ENCODE measurements around the gene ARMC12. TPM values are rescaled to one million over a fixed set of nuclear protein-coding genes. Genes with fewer than 3 reads are reported as not detected.
"Not testable (repeated sequence)": the region's sequence is repeated elsewhere in the genome, so short reads cannot be mapped to it uniquely, and the experiment has no call there.

The ARMC12 gene
- total RNA-seq, 1 experiment from 2014 or later, result 0.24 TPM

GRCh38 chr6:35734319-35734718, 2.5 kb upstream of the ARMC12 start:
- not testable (repeated sequence) for DNase-seq (ENCODE audit: low spot score)

- DNase-seq (ENCODE audit: low spot score), result no peak
Observed at GRCh38 chr6:35735452-35735851, 1.4 kb upstream of the ARMC12 start.

GRCh38 chr6:35736253-35736894, 458 bp upstream of the ARMC12 start:
- peak; percentile 42 for DNase-seq (ENCODE audit: low spot score)

GRCh38 chr6:35737413-35738211, 780 bp downstream of the ARMC12 start:
- DNase-seq (ENCODE audit: low spot score), result peak; percentile 64

- DNase-seq (ENCODE audit: low spot score), result no peak
Observed at GRCh38 chr6:35739645-35740524, 3.1 kb downstream of the ARMC12 start.

- no peak for DNase-seq (ENCODE audit: low spot score)
Observed at GRCh38 chr6:35742842-35743241, 6.0 kb downstream of the ARMC12 start.

GRCh38 chr6:35745509-35745908, 8.7 kb downstream of the ARMC12 start:
- DNase-seq (ENCODE audit: low spot score), result no peak

- no peak for DNase-seq (ENCODE audit: low spot score)
Observed at GRCh38 chr6:35746516-35746915, 9.7 kb downstream of the ARMC12 start.

- no peak for DNase-seq (ENCODE audit: low spot score)
Observed at GRCh38 chr6:35747877-35748276, 11.0 kb downstream of the ARMC12 start.

GRCh38 chr6:35750557-35750956, 13.7 kb downstream of the ARMC12 start:
- DNase-seq (ENCODE audit: low spot score), result no peak

- no peak for DNase-seq (ENCODE audit: low spot score)
Observed at GRCh38 chr6:35751594-35751993, 14.8 kb downstream of the ARMC12 start.

GRCh38 chr6:35752330-35752729, 15.5 kb downstream of the ARMC12 start:
- no peak for DNase-seq (ENCODE audit: low spot score)

GRCh38 chr6:35754452-35755277, 17.8 kb downstream of the ARMC12 start:
- no peak for DNase-seq (ENCODE audit: low spot score)

- DNase-seq (ENCODE audit: low spot score), result no peak
Observed at GRCh38 chr6:35755278-35755924, 18.6 kb downstream of the ARMC12 start.

- no peak for DNase-seq (ENCODE audit: low spot score)
Observed at GRCh38 chr6:35757456-35758123, 20.8 kb downstream of the ARMC12 start.

- DNase-seq (ENCODE audit: low spot score), result no peak
Observed at GRCh38 chr6:35759426-35759825, 22.6 kb downstream of the ARMC12 start.

- DNase-seq (ENCODE audit: low spot score), result no peak
Observed at GRCh38 chr6:35765739-35766138, 28.9 kb downstream of the ARMC12 start.

- no peak for DNase-seq (ENCODE audit: low spot score)
Observed at GRCh38 chr6:35769211-35769610, 32.4 kb downstream of the ARMC12 start.

GRCh38 chr6:35771343-35771627, 34.5 kb downstream of the ARMC12 start:
- no peak for DNase-seq (ENCODE audit: low spot score)

GRCh38 chr6:35774116-35774794, 37.4 kb downstream of the ARMC12 start:
- DNase-seq (ENCODE audit: low spot score), result no peak
